ENCODE results near the gene ENO1.

DNA sequence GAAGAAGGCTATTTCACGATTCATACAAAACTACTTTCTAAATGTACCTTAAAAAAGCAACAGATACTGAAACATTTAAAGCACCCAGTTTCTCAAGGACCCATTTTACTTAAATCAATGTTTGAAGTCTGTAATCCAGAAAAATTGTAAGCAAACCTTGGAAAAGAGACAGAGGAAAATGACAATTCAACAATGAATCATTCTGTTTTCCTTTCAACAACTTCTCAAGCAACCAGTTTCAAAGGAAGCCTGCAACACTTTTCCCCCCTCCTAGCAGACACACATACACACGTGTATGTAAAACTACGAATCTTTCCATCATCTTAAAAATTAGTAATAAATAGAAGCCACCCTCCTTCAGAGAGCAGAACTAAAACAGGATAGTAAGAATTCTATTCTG, 62.2 kb downstream of the ENO1 start:
- TF ChIP-seq, protein P1, sequence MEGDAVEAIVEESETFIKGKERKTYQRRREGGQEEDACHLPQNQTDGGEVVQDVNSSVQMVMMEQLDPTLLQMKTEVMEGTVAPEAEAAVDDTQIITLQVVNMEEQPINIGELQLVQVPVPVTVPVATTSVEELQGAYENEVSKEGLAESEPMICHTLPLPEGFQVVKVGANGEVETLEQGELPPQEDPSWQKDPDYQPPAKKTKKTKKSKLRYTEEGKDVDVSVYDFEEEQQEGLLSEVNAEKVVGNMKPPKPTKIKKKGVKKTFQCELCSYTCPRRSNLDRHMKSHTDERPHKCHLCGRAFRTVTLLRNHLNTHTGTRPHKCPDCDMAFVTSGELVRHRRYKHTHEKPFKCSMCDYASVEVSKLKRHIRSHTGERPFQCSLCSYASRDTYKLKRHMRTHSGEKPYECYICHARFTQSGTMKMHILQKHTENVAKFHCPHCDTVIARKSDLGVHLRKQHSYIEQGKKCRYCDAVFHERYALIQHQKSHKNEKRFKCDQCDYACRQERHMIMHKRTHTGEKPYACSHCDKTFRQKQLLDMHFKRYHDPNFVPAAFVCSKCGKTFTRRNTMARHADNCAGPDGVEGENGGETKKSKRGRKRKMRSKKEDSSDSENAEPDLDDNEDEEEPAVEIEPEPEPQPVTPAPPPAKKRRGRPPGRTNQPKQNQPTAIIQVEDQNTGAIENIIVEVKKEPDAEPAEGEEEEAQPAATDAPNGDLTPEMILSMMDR (IDR thresholded peaks at IDR 0.05) = no peak
- TF ChIP-seq POLR2A (IDR thresholded peaks at IDR 0.05) (no peak), EP300 (IDR thresholded peaks at IDR 0.05) (no peak), POLR2AphosphoS5 (IDR thresholded peaks at IDR 0.05) (no peak)

Measured in upper lobe of left lung (tissue), 4 donors.